GM12891 (cell line): ENCODE measurements around the gene SIGLEC1.

Source experiments
- PAX5 ChIP-seq: IDR thresholded peaks from 2 replicates; pipeline ENCODE4 v1.6.1; 2011; ENCODE audit warnings: low read length, moderate library complexity, mild to moderate bottlenecking; ENCODE audit not compliant: insufficient read depth, severe bottlenecking
- POLR2A ChIP-seq: IDR thresholded peaks from 2 replicates; pipeline ENCODE4 v1.6.1; 2011; ENCODE audit warnings: low read depth, low read length, control low read depth
- POLR2AphosphoS5 ChIP-seq: IDR thresholded peaks from 2 replicates; pipeline ENCODE4 v1.6.1; 2011; ENCODE audit warnings: low read depth, low read length, control low read depth
- POU2F2 ChIP-seq: IDR thresholded peaks from 2 replicates; pipeline ENCODE4 v1.6.1; 2011; ENCODE audit warnings: low read depth, mild to moderate bottlenecking, control low read depth, low read length, moderate library complexity
- SPI1 ChIP-seq: IDR thresholded peaks from 2 replicates; pipeline ENCODE4 v1.6.1; 2011; ENCODE audit warnings: low read depth, low read length, control low read depth
- TAF1 ChIP-seq: IDR thresholded peaks from 2 replicates; pipeline ENCODE4 v1.6.1; 2011; ENCODE audit warnings: low read depth, low read length, control low read depth

DNA sequence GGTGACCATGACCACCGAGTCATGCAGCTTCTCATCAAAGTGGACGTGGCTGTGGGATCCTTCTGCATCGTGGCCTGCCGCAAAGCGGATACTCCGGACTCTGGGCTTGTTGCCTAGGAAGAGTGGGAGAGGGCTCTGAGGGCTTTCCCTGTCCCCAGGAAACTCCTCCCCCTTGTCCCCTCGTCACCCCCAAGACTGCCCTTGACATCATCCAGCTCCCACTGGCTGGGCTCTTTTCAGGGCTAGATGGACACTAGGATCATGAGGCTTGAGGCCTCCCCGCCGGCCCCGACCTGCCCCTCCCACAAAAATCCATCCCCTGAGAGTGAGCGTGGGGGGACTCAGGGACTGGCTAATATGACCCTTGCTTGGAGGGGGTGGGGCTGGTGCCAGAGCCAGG lies 46.2 kb upstream of the SIGLEC1 start:
- no peak for TF ChIP-seq POLR2A
- no peak for TF ChIP-seq TAF1
- no peak for TF ChIP-seq POLR2AphosphoS5
- no peak for TF ChIP-seq SPI1
- TF ChIP-seq PAX5, result no peak
- no peak for TF ChIP-seq POU2F2
